HG02943 (cell line): ENCODE measurements around the gene NXT1.
A peak's percentile ranks its signal among the peaks of the same experiment; 100 is the strongest.
"Not testable (repeated sequence)": the region's sequence is repeated elsewhere in the genome, so short reads cannot be mapped to it uniquely, and the experiment has no call there.

Experiments used
- ATAC-seq: cut with Tn5 transposase; IDR thresholded peaks from one replicate; pipeline ENCODE4 v1.9.1; 2021; ENCODE audit warnings: mild to moderate bottlenecking, low read depth, moderate library complexity; ENCODE audit not compliant: unreplicated experiment

NXT1 gene

GRCh38 chr20:23327617-23328333, 22.8 kb upstream of the NXT1 start:
- no peak for ATAC-seq

GRCh38 chr20:23331450-23332350, 18.9 kb upstream of the NXT1 start:
- ATAC-seq, result no peak

- ATAC-seq, result no peak
These were observed 18.1 kb upstream of the NXT1 start for GRCh38 chr20:23332467-23332866.

- no peak for ATAC-seq
These were observed 16.5 kb upstream of the NXT1 start for GRCh38 chr20:23334111-23334510.

GRCh38 chr20:23335521-23335920, 15.1 kb upstream of the NXT1 start:
- ATAC-seq, result no peak

GRCh38 chr20:23336476-23336875, 14.1 kb upstream of the NXT1 start:
- ATAC-seq, result no peak

GRCh38 chr20:23337312-23337711, 13.3 kb upstream of the NXT1 start:
- no peak for ATAC-seq

GRCh38 chr20:23339986-23340385, 10.6 kb upstream of the NXT1 start:
- ATAC-seq, result no peak

- no peak for ATAC-seq
These were observed 10.1 kb upstream of the NXT1 start for GRCh38 chr20:23340524-23340923.

GRCh38 chr20:23341073-23341472, 9.5 kb upstream of the NXT1 start:
- ATAC-seq, result no peak

- ATAC-seq, result no peak
These were observed 7.0 kb upstream of the NXT1 start for GRCh38 chr20:23343590-23343989.

GRCh38 chr20:23344336-23344735, 6.3 kb upstream of the NXT1 start:
- no peak for ATAC-seq

GRCh38 chr20:23346002-23346401, 4.6 kb upstream of the NXT1 start:
- no peak for ATAC-seq

- no peak for ATAC-seq
These were observed 2.8 kb upstream of the NXT1 start for GRCh38 chr20:23347791-23348190.

GRCh38 chr20:23348510-23348909, 2.1 kb upstream of the NXT1 start:
- ATAC-seq, result not testable (repeated sequence)

- peak; percentile 35 for ATAC-seq
These were observed 1.0 kb upstream of the NXT1 start for GRCh38 chr20:23349338-23350195.

GRCh38 chr20:23350904-23351838, 580 bp downstream of the NXT1 start:
- peak; percentile 23 for ATAC-seq

- no peak for ATAC-seq
These were observed 5.6 kb downstream of the NXT1 start for GRCh38 chr20:23356203-23356602.

- ATAC-seq, result peak; percentile 69
These were observed 7.4 kb downstream of the NXT1 start for GRCh38 chr20:23357767-23358562.
